ENCODE measurements around the gene GPR107. TPM values are rescaled to one million over a fixed set of nuclear protein-coding genes. Genes with fewer than 3 reads are reported as not detected.

Gene GPR107
- total RNA-seq, 6 donors from 2014 or later: 26.5 to 44.4 (median 35.3) TPM

- no peaks in the 10 kb centered on the region for H3K27me3 ChIP-seq
- H3K4me1 ChIP-seq: peaks cover 38 to 42% (median 38%) of the 10 kb centered on the region in 4 donors
- DNase-seq: peak in 1 of 2 donors; percentile 24
- TF ChIP-seq CTCF (IDR thresholded peaks at IDR 0.05) (no peak), POLR2AphosphoS5 (IDR thresholded peaks at IDR 0.05) (no peak), POLR2A (IDR thresholded peaks at IDR 0.05) (no peak), EP300 (IDR thresholded peaks at IDR 0.05) (no peak)
- no peaks in the 10 kb centered on the region for H3K9me3 ChIP-seq
- WGBS, 2 donors: 24 to 26% methylated on average over 2 of the region's 2 CpGs
- H3K4me3 ChIP-seq: no peak overlapping the region
- peak overlapping the region; percentile 67 to 81 (median 74) for H3K27ac ChIP-seq
- no peak for ATAC-seq (ENCODE audit: low FRiP score in 2 of 2)
- peaks cover 13 to 22% (median 20%) of the 10 kb centered on the region in 4 donors for H3K36me3 ChIP-seq
These were observed 19.7 kb downstream of the GPR107 start for GRCh38 chr9:130073373-130073772.

- 82 to 91% methylated on average over 2 to 3 of the region's 3 CpGs for WGBS, 2 donors
- ATAC-seq (ENCODE audit: low FRiP score in 2 of 2): no peak
- Histone ChIP-seq H3K36me3 (peaks cover 27 to 70% (median 53%) of the 10 kb centered on the region in 4 donors), H3K4me3 (no peak overlapping the region), H3K4me1 (peaks cover 16 to 21% (median 18%) of the 10 kb centered on the region in 4 donors), H3K9me3 (no peaks in the 10 kb centered on the region), H3K27me3 (no peaks in the 10 kb centered on the region), H3K27ac (no peak overlapping the region)
- TF ChIP-seq CTCF (IDR thresholded peaks at IDR 0.05) (no peak), POLR2AphosphoS5 (IDR thresholded peaks at IDR 0.05) (no peak), POLR2A (IDR thresholded peaks at IDR 0.05) (no peak), EP300 (IDR thresholded peaks at IDR 0.05) (no peak)
- DNase-seq: no peak
These were observed 24.8 kb downstream of the GPR107 start for GRCh38 chr9:130078547-130078946.

GRCh38 chr9:130084337-130084736 is 30.6 kb downstream of the GPR107 start:
- Histone ChIP-seq H3K27ac (no peak overlapping the region), H3K36me3 (peaks cover 14 to 95% (median 47%) of the 10 kb centered on the region in 4 donors), H3K4me3 (no peak overlapping the region), H3K27me3 (no peaks in the 10 kb centered on the region), H3K9me3 (no peaks in the 10 kb centered on the region), H3K4me1 (no peaks in the 10 kb centered on the region)
- TF ChIP-seq CTCF (IDR thresholded peaks at IDR 0.05) (no peak), EP300 (IDR thresholded peaks at IDR 0.05) (no peak), POLR2AphosphoS5 (IDR thresholded peaks at IDR 0.05) (no peak), POLR2A (IDR thresholded peaks at IDR 0.05) (no peak)
- no peak for ATAC-seq (ENCODE audit: low FRiP score in 2 of 2)
- 97 to 100% methylated on average over 7 of the region's 7 CpGs for WGBS, 2 donors
- DNase-seq: no peak

GRCh38 chr9:130088051-130088450 is 34.3 kb downstream of the GPR107 start:
- Histone ChIP-seq H3K9me3 (no peaks in the 10 kb centered on the region), H3K27ac (no peak overlapping the region), H3K4me1 (no peaks in the 10 kb centered on the region), H3K4me3 (no peak overlapping the region), H3K27me3 (no peaks in the 10 kb centered on the region), H3K36me3 (peaks cover 12 to 95% (median 42%) of the 10 kb centered on the region in 4 donors)
- 93 to 96% methylated on average over 6 of the region's 6 CpGs for WGBS, 2 donors
- no peak for ATAC-seq (ENCODE audit: low FRiP score in 2 of 2)
- DNase-seq: no peak
- no peak for TF ChIP-seq POLR2A (IDR thresholded peaks at IDR 0.05)
- no peak for TF ChIP-seq POLR2AphosphoS5 (IDR thresholded peaks at IDR 0.05)
- no peak for TF ChIP-seq CTCF (IDR thresholded peaks at IDR 0.05)
- no peak for TF ChIP-seq EP300 (IDR thresholded peaks at IDR 0.05)

- H3K27ac ChIP-seq: no peak overlapping the region
- ATAC-seq (ENCODE audit: low FRiP score in 2 of 2) (no peak), DNase-seq (no peak)
- no peaks in the 10 kb centered on the region for H3K4me1 ChIP-seq
- peaks cover 12 to 94% (median 45%) of the 10 kb centered on the region in 4 donors for H3K36me3 ChIP-seq
- no peaks in the 10 kb centered on the region for H3K9me3 ChIP-seq
- no peak overlapping the region for H3K4me3 ChIP-seq
- 92 to 94% methylated on average over 12 of the region's 12 CpGs for WGBS, 2 donors
- no peaks in the 10 kb centered on the region for H3K27me3 ChIP-seq
- no peak for TF ChIP-seq EP300 (IDR thresholded peaks at IDR 0.05)
These were observed 35.4 kb downstream of the GPR107 start for GRCh38 chr9:130089141-130089540.
